C4-2B (cell line): Measurements from ENCODE around the gene TMEM134.

ENCODE experiments used
- ZFX ChIP-seq: fragments of 450-650 bp; IDR thresholded peaks from 2 replicates; pipeline ENCODE4 v1.6.1; 2017
- TF ChIP-seq, protein P1 (sequence below): fragments of 450-650 bp; conservative IDR thresholded peaks from 2 replicates; pipeline ENCODE4 v1.5.1; 2017; ENCODE audit warnings: mild to moderate bottlenecking

DNA sequence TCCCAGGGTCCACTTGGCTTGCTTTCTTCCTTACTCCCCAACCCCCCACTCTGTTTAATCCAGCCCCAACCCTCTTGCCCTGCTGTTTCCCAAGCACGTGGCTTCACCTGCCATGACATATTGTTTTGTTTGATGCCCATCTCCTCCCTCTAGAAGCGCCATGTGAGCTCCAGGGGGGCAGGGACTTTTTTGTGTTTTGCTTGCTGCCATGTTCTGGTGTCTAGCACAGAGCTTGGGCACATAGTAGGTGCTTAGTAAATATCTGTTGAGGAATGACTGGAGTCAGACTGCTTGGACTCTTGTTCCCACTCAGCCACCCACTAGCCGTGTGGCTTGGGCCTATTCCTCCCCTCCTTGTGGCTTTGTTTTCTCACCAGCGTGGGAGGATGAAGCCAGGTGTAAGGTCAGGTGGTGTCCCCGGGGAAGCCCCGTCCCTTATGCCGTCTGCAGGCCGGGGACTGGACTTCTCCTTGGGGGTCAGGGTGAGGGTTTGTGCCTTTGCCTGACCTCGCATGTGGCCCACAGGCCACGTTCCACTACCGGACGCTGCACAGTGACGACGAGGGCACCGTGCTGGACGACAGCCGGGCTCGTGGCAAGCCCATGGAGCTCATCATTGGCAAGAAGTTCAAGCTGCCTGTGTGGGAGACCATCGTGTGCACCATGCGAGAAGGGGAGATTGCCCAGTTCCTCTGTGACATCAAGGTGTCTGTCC, 17.6 kb upstream of the TMEM134 start:
- TF ChIP-seq, protein P1, sequence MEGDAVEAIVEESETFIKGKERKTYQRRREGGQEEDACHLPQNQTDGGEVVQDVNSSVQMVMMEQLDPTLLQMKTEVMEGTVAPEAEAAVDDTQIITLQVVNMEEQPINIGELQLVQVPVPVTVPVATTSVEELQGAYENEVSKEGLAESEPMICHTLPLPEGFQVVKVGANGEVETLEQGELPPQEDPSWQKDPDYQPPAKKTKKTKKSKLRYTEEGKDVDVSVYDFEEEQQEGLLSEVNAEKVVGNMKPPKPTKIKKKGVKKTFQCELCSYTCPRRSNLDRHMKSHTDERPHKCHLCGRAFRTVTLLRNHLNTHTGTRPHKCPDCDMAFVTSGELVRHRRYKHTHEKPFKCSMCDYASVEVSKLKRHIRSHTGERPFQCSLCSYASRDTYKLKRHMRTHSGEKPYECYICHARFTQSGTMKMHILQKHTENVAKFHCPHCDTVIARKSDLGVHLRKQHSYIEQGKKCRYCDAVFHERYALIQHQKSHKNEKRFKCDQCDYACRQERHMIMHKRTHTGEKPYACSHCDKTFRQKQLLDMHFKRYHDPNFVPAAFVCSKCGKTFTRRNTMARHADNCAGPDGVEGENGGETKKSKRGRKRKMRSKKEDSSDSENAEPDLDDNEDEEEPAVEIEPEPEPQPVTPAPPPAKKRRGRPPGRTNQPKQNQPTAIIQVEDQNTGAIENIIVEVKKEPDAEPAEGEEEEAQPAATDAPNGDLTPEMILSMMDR, result no peak
- no peak for TF ChIP-seq ZFX
